ENCODE results near the gene MRPL14. TPM values are rescaled to one million over a fixed set of nuclear protein-coding genes. Genes with fewer than 3 reads are reported as not detected.

MRPL14 gene
- total and polyA plus RNA-seq, 4 donors: 24.6 to 40.3 (median 32.0) TPM

DNA sequence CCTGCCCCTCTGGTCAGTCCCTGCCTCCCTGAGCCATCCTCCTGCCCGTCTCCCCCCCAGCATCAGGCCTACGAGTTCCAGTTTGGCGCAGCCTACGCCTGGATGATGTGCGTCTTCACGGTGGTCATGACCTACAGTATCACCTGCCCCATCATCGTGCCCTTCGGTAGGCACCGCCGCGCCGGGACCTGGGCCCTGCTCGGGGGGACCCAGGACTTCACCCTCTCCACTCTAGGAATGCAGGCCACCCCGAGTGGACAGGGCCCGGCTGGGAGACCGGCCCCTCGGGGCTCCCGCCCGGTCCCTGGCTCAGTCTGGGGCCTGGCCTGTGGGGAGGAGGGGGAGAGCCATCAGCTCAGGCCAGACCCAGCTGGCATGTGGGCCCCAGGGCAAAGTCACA, 25.3 kb upstream of the MRPL14 start:
- no peaks in the 10 kb centered on the region for H3K27me3 ChIP-seq (ENCODE audit: control insufficient read depth in 1 of 2, insufficient read depth in 2 of 2, low read length in 1 of 2)

DNA sequence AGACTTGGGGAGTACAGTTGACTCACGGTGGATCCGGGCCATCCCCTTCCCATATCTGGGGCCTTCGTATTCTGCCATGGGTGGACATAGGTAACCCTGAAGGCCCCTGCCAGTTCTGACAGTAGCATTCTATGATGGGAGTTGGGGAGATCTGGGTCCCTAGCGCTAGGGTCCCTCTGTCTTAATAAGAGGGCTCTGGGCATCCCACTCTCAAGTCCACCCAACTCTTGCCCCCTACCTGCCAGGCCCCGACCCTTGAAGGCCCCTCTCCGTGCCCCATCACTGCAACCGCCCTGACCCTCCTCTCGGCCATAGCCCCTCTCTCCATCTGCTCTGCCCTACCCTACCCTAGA, 24.8 kb upstream of the MRPL14 start:
- ATAC-seq (ENCODE audit: low FRiP score): no peak
- WGBS, 2 donors: 53 to 58% methylated on average over 8 of the region's 8 CpGs
- DNase-seq: no peak
- Histone ChIP-seq H3K27me3 (ENCODE audit: control insufficient read depth in 1 of 2, insufficient read depth in 2 of 2, low read length in 1 of 2) (no peaks in the 10 kb centered on the region), H3K9me3 (ENCODE audit: control insufficient read depth, low read length) (no peaks in the 10 kb centered on the region), H3K36me3 (ENCODE audit: control insufficient read depth in 1 of 2, insufficient read depth in 2 of 2, low read length in 1 of 2) (peaks cover 2 to 3% of the 10 kb centered on the region in 2 donors), H3K27ac (ENCODE audit: low read depth in 1 of 2, low read length in 2 of 2) (no peak overlapping the region), H3K4me3 (ENCODE audit: low read length in 2 of 2) (no peak overlapping the region), H3K4me1 (ENCODE audit: control insufficient read depth in 1 of 2, insufficient read depth in 2 of 2, low read length in 2 of 2) (no peaks in the 10 kb centered on the region)
- intact Hi-C loops (cut with DNase I): loop anchor here (1.0 to 10.0 kb wide), 3 partner anchors 55 to 183 kb away; no protein-coding TSS in a partner anchor

More for the DNA sequence above, 25.3 kb upstream of the MRPL14 start:
- Histone ChIP-seq H3K4me1 (ENCODE audit: control insufficient read depth in 1 of 2, insufficient read depth in 2 of 2, low read length in 2 of 2) (no peaks in the 10 kb centered on the region), H3K36me3 (ENCODE audit: control insufficient read depth in 1 of 2, insufficient read depth in 2 of 2, low read length in 1 of 2) (peaks cover under 1 to 2% of the 10 kb centered on the region in 2 donors), H3K4me3 (ENCODE audit: low read length in 2 of 2) (no peak overlapping the region), H3K9me3 (ENCODE audit: control insufficient read depth, low read length) (no peaks in the 10 kb centered on the region), H3K27ac (ENCODE audit: low read depth in 1 of 2, low read length in 2 of 2) (no peak overlapping the region)
- intact Hi-C loops (cut with DNase I): loop anchor here (1.0 to 10.0 kb wide), 3 partner anchors 55 to 182 kb away; no protein-coding TSS in a partner anchor
- DNase-seq: peak in 1 of 2 donors; percentile 29
- 92% methylated on average over 19 of the region's 19 CpGs for WGBS, 2 donors
- ATAC-seq (ENCODE audit: low FRiP score): no peak

DNA sequence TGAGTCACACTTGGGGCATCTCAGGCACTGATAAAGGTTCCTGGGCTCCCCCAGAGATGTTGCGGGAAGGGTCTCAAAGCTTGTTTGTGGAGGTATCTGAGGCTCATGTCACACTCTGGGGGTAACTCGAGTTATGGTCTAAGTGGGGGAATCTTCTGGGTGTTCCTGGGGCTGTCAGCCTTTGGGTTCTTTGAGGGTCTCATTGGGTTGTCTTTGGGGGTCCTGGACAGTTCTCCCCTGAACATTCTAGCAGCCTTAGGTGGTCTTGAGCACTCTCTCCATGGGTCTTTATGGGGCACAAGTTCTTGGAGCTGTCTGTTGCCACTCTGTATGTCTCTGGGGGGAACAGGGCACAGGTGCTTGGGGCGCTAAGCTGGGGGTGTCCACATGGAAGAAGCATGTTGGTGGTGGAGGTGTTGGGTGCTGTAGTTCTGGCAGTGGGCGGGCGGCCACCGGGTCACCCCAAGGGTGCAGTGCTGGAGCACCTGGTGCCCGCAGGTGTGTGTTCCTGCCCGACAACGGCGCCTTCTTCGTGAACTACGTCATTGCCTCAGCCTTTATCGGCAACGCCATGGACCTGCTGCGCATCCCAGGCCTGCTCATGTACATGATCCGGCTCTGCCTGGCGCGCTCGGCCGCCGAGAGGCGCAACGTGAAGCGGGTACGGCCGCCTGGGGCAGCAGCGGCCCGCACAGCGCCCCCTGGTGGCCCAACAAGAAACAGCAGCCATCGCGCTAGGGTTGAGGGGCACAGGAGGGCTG, 24.3 kb upstream of the MRPL14 start:
- WGBS, 2 donors: 23 to 25% methylated on average over 30 to 31 of the region's 31 CpGs
- Histone ChIP-seq H3K4me1 (ENCODE audit: control insufficient read depth in 1 of 2, insufficient read depth in 2 of 2, low read length in 2 of 2) (no peaks in the 10 kb centered on the region), H3K9me3 (ENCODE audit: control insufficient read depth, low read length) (no peaks in the 10 kb centered on the region), H3K27ac (ENCODE audit: low read depth in 1 of 2, low read length in 2 of 2) (no peak overlapping the region), H3K27me3 (ENCODE audit: control insufficient read depth in 1 of 2, insufficient read depth in 2 of 2, low read length in 1 of 2) (no peaks in the 10 kb centered on the region), H3K4me3 (ENCODE audit: low read length in 2 of 2) (no peak overlapping the region), H3K36me3 (ENCODE audit: control insufficient read depth in 1 of 2, insufficient read depth in 2 of 2, low read length in 1 of 2) (peaks cover 2 to 3% of the 10 kb centered on the region in 2 donors)
- peak; percentile 84 for ATAC-seq (ENCODE audit: low FRiP score)
- DNase-seq: peak; percentile 82 to 92
- intact Hi-C loops (cut with DNase I): loop anchor here (1.0 to 10.0 kb wide), 3 partner anchors 54 to 183 kb away; no protein-coding TSS in a partner anchor

DNA sequence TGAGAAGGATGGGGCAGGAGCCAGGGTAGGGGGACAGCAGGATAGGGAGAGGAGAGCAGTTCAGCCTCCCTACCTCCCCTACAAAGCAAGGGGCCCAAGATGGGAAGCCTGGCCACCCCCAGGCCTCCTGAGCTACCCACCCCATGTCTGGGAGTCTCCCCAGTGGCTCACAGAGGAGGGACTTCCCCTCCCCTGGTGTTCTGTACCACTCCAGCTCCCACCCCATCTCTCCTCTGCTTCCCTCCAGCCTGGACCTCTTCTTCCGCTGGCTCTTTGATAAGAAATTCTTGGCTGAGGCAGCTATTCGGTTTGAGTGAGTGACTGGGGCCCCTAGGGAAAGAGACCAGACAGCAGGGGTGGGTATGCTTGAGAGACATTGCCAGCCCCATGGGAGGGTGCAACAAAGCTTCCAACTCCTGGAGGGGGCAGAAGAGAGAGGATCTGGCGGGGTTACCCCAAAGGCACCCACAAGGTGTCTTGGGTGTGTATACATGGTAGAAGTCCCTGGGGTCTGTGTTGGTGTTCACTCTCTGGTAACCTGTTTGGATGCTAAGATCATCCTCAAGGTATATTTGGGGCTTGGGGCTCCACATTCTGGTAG, 23.2 kb upstream of the MRPL14 start:
- DNase-seq (peak in 1 of 2 donors; percentile 10), ATAC-seq (ENCODE audit: low FRiP score) (no peak)
- WGBS, 2 donors: 60 to 61% methylated on average over 3 of the region's 3 CpGs
- Histone ChIP-seq H3K27ac (ENCODE audit: low read depth in 1 of 2, low read length in 2 of 2) (no peak overlapping the region), H3K4me1 (ENCODE audit: control insufficient read depth in 1 of 2, insufficient read depth in 2 of 2, low read length in 2 of 2) (no peaks in the 10 kb centered on the region), H3K27me3 (ENCODE audit: control insufficient read depth in 1 of 2, insufficient read depth in 2 of 2, low read length in 1 of 2) (no peaks in the 10 kb centered on the region), H3K36me3 (ENCODE audit: control insufficient read depth in 1 of 2, insufficient read depth in 2 of 2, low read length in 1 of 2) (peaks cover 2 to 3% of the 10 kb centered on the region in 2 donors), H3K4me3 (ENCODE audit: low read length in 2 of 2) (no peak overlapping the region), H3K9me3 (ENCODE audit: control insufficient read depth, low read length) (no peaks in the 10 kb centered on the region)
- intact Hi-C loops (cut with DNase I): loop anchor here in 1 of 2 donors (10.0 kb wide), 1 partner anchor 184 kb away; no protein-coding TSS in a partner anchor

DNA sequence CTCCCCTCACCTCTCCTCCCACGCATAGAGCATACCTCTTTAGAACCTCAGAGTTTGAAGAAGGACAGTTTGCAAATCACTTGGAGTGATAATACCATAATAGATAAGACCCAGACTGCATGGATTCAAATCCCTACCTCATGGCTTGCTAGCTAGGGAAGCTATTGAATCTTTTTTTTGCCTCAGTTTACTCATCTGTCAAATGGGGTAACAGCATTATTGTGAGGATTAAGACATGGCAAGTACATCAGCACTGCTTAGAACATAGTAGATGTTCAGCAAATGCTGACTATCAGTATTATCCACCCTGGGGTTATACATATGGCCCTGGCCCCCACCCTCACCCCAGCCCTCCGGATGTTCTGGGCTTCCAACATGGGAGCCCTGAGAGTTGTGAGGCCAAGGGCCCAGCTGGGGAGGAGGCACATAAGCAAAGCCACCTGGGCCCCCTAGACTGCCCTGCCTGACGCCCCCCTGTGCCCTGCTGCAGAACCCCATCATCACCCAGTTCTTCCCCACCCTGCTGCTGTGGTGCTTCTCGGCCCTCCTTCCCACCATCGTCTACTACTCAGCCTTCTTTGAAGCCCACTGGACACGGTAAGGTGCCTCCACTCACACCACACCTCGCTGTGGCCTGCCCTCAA, 22.2 kb upstream of the MRPL14 start:
- DNase-seq (no peak), ATAC-seq (ENCODE audit: low FRiP score) (no peak)
- WGBS, 2 donors: 85 to 86% methylated on average over 7 of the region's 7 CpGs
- no peaks in the 10 kb centered on the region for H3K27me3 ChIP-seq (ENCODE audit: control insufficient read depth in 1 of 2, insufficient read depth in 2 of 2, low read length in 1 of 2)
- intact Hi-C loops (cut with DNase I): loop anchor here in 1 of 2 donors (10.0 kb wide), 1 partner anchor 185 kb away; no protein-coding TSS in a partner anchor
- H3K4me1 ChIP-seq (ENCODE audit: control insufficient read depth in 1 of 2, insufficient read depth in 2 of 2, low read length in 2 of 2): no peaks in the 10 kb centered on the region
- no peak overlapping the region for H3K27ac ChIP-seq (ENCODE audit: low read depth in 1 of 2, low read length in 2 of 2)
- peaks cover 2 to 3% of the 10 kb centered on the region in 2 donors for H3K36me3 ChIP-seq (ENCODE audit: control insufficient read depth in 1 of 2, insufficient read depth in 2 of 2, low read length in 1 of 2)
- H3K4me3 ChIP-seq (ENCODE audit: low read length in 2 of 2): no peak overlapping the region
- H3K9me3 ChIP-seq (ENCODE audit: control insufficient read depth, low read length): no peaks in the 10 kb centered on the region

DNA sequence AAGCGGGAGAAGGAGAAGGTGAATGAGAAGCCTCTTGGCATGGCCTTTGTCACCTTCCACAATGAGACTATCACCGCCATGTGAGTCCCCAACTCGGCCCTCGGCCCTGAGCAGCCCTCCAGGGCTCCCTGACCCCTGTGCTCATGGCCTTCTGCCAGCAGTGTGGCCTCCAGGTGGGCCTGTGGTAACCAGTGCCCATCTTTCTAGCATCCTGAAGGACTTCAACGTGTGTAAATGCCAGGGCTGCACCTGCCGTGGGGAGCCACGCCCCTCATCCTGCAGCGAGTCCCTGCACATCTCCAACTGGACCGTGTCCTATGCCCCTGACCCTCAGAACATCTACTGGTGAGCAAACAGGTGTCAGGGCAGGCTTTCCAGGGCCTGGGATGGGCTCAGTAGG, 21.1 kb upstream of the MRPL14 start:
- no peaks in the 10 kb centered on the region for H3K4me1 ChIP-seq (ENCODE audit: control insufficient read depth in 1 of 2, insufficient read depth in 2 of 2, low read length in 2 of 2)
- DNase-seq: no peak
- intact Hi-C loops (cut with DNase I): no loop called here
- H3K27ac ChIP-seq (ENCODE audit: low read depth in 1 of 2, low read length in 2 of 2): no peak overlapping the region
- 86 to 88% methylated on average over 9 of the region's 9 CpGs for WGBS, 2 donors
- peaks cover 0 to 3% of the 10 kb centered on the region in 2 donors for H3K36me3 ChIP-seq (ENCODE audit: control insufficient read depth in 1 of 2, insufficient read depth in 2 of 2, low read length in 1 of 2)
- no peaks in the 10 kb centered on the region for H3K9me3 ChIP-seq (ENCODE audit: control insufficient read depth, low read length)
- H3K27me3 ChIP-seq (ENCODE audit: control insufficient read depth in 1 of 2, insufficient read depth in 2 of 2, low read length in 1 of 2): no peaks in the 10 kb centered on the region
- no peak for ATAC-seq (ENCODE audit: low FRiP score)
- no peak overlapping the region for H3K4me3 ChIP-seq (ENCODE audit: low read length in 2 of 2)

DNA sequence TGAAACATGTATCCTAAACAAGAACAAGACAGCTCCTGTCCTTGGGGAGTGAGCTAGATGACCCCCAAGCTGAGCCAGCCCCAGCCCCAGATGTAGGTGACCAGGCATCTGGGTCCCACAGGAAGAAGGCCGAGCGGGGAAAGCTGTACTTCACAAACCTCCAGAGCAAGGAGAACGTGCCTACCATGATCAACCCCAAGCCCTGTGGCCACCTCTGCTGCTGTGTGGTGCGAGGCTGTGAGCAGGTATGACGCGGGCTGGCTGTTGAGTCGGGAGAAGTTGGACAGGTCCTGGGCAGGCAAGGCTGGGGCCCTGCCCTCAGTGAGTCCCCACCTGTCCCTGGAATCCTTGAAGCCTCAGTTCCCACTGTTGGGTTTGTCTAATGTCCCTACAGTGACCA, 20.0 kb upstream of the MRPL14 start:
- ATAC-seq (ENCODE audit: low FRiP score): no peak
- H3K4me1 ChIP-seq (ENCODE audit: control insufficient read depth in 1 of 2, insufficient read depth in 2 of 2, low read length in 2 of 2): no peaks in the 10 kb centered on the region
- DNase-seq: peak in 1 of 2 donors; percentile 53
- H3K27ac ChIP-seq (ENCODE audit: low read depth in 1 of 2, low read length in 2 of 2): no peak overlapping the region
- H3K4me3 ChIP-seq (ENCODE audit: low read length in 2 of 2): no peak overlapping the region
- peaks cover 0 to 3% of the 10 kb centered on the region in 2 donors for H3K36me3 ChIP-seq (ENCODE audit: control insufficient read depth in 1 of 2, insufficient read depth in 2 of 2, low read length in 1 of 2)
- H3K9me3 ChIP-seq (ENCODE audit: control insufficient read depth, low read length): no peaks in the 10 kb centered on the region
- 90 to 93% methylated on average over 7 of the region's 7 CpGs for WGBS, 2 donors
- intact Hi-C loops (cut with DNase I): no loop called here
- H3K27me3 ChIP-seq (ENCODE audit: control insufficient read depth in 1 of 2, insufficient read depth in 2 of 2, low read length in 1 of 2): no peaks in the 10 kb centered on the region

DNA sequence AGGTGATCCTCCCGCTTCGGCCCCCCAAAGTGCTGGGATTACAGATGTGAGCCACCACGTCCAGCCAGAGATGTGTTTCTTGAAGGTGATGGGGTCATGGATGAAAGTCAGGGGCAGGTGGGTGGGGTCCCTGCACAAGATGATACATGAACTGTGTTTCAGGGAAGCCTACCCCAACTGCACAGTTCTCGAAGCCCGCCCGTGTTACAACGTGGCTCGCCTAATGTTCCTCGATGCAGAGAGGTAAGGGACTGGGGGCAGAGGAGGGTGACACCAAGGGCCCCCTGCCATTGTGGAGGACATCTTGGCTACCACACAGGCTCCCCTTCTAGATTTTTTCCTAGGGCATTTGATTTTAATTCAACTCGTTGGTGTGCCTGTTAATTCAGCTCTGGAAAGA, 19.4 kb upstream of the MRPL14 start:
- H3K27me3 ChIP-seq (ENCODE audit: control insufficient read depth in 1 of 2, insufficient read depth in 2 of 2, low read length in 1 of 2): no peaks in the 10 kb centered on the region
- H3K9me3 ChIP-seq (ENCODE audit: control insufficient read depth, low read length): no peaks in the 10 kb centered on the region
- DNase-seq: peak in 1 of 2 donors; percentile 64
- H3K36me3 ChIP-seq (ENCODE audit: control insufficient read depth in 1 of 2, insufficient read depth in 2 of 2, low read length in 1 of 2): peaks cover 0 to 3% of the 10 kb centered on the region in 2 donors
- no peak overlapping the region for H3K4me3 ChIP-seq (ENCODE audit: low read length in 2 of 2)
- 87 to 89% methylated on average over 10 of the region's 10 CpGs for WGBS, 2 donors
- H3K4me1 ChIP-seq (ENCODE audit: control insufficient read depth in 1 of 2, insufficient read depth in 2 of 2, low read length in 2 of 2): no peaks in the 10 kb centered on the region
- ATAC-seq (ENCODE audit: low FRiP score): no peak
- intact Hi-C loops (cut with DNase I): no loop called here
- no peak overlapping the region for H3K27ac ChIP-seq (ENCODE audit: low read depth in 1 of 2, low read length in 2 of 2)

All from aorta (tissue), 5 donors.